Sigmoid colon (tissue), 4 donors: ENCODE measurements around the gene CECR2.

Experiments
- EP300 ChIP-seq, 4 donors: sonication (generic); formaldehyde crosslinking; IDR thresholded peaks; one replicate each; pipeline ENCODE4 v1.6.1; 2017; ENCODE audit warnings: antibody characterized with exemption in 4 of 4
- POLR2A ChIP-seq, 2 donors: fragments of 450-650 bp; IDR thresholded peaks; one replicate each; pipeline ENCODE4 v1.6.1; 2016; ENCODE audit warnings: antibody characterized with exemption in 2 of 2, mild to moderate bottlenecking in 2 of 2, moderate library complexity in 2 of 2
- POLR2AphosphoS5 ChIP-seq, 4 donors: sonication (generic); formaldehyde crosslinking; IDR thresholded peaks; one replicate each; pipeline ENCODE4 v1.6.1; 2017; ENCODE audit warnings: antibody characterized with exemption in 4 of 4
- TF ChIP-seq, protein P1 (sequence below), 4 experiments: fragments of 450-650 bp in 3 of 4; fragments of 200-600 bp in 1 of 4; IDR thresholded peaks; one replicate each; pipeline ENCODE4 v1.5.1; 2016 to 2019; ENCODE audit warnings: antibody characterized with exemption in 4 of 4, mild to moderate bottlenecking in 3 of 4, moderate library complexity in 2 of 4

DNA sequence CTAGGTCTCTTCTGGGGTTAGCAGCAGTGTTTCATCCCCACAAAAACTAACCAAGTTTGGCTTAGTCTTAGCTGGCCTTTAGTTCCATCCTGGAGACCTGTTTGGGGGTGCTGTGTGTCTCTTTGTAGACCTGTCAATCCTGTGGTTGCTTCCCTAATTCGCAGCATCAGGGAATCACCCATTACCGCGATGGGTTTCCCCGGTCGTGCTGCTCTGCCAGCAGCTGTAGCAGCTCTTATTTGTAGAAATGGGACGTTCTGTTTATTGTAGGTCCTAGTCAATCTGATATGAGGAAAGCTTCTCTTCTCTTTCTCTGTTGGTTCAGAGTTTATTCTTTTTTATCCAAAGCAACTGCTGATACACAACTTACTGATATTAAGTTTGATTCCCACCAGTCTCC lies 91.6 kb downstream of the CECR2 start:
- TF ChIP-seq POLR2A (IDR thresholded peaks at IDR 0.05) (no peak), POLR2AphosphoS5 (IDR thresholded peaks at IDR 0.05) (no peak), EP300 (IDR thresholded peaks at IDR 0.05) (no peak)
- TF ChIP-seq, protein P1, sequence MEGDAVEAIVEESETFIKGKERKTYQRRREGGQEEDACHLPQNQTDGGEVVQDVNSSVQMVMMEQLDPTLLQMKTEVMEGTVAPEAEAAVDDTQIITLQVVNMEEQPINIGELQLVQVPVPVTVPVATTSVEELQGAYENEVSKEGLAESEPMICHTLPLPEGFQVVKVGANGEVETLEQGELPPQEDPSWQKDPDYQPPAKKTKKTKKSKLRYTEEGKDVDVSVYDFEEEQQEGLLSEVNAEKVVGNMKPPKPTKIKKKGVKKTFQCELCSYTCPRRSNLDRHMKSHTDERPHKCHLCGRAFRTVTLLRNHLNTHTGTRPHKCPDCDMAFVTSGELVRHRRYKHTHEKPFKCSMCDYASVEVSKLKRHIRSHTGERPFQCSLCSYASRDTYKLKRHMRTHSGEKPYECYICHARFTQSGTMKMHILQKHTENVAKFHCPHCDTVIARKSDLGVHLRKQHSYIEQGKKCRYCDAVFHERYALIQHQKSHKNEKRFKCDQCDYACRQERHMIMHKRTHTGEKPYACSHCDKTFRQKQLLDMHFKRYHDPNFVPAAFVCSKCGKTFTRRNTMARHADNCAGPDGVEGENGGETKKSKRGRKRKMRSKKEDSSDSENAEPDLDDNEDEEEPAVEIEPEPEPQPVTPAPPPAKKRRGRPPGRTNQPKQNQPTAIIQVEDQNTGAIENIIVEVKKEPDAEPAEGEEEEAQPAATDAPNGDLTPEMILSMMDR (IDR thresholded peaks at IDR 0.05), result no peak
